HepG2 (cell line): ENCODE measurements around the gene RAB2B. TPM values are rescaled to one million over a fixed set of nuclear protein-coding genes. Genes with fewer than 3 reads are reported as not detected.

Source experiments
- CBX5 ChIP-seq: sonication (generic); formaldehyde crosslinking; IDR thresholded peaks from 2 replicates; pipeline ENCODE4 v1.4.0; 2020; ENCODE audit warnings: missing genetic modification reagents, borderline replicate concordance
- ELF4 ChIP-seq: sonication (generic); formaldehyde crosslinking; IDR thresholded peaks from 2 replicates; pipeline ENCODE4 v1.5.0; 2020; ENCODE audit warnings: missing genetic modification reagents, mild to moderate bottlenecking, moderate library complexity, borderline replicate concordance
- GATAD2A ChIP-seq: IDR thresholded peaks from 2 replicates; pipeline ENCODE4 v1.6.1; 2016
- HDAC2 ChIP-seq: sonication (generic); formaldehyde crosslinking; IDR thresholded peaks from 2 replicates; pipeline ENCODE4 v1.4.0; 2020; ENCODE audit warnings: missing genetic modification reagents
- JARID2 ChIP-seq: sonication (generic); formaldehyde crosslinking; IDR thresholded peaks from 2 replicates; pipeline ENCODE4 v1.8.1; 2023; ENCODE audit warnings: missing genetic modification reagents, inconsistent platforms; ENCODE audit not compliant: insufficient replicate concordance
- KDM2A ChIP-seq: sonication (generic); formaldehyde crosslinking; IDR thresholded peaks from 2 replicates; pipeline ENCODE4 v1.4.0; 2020; ENCODE audit warnings: low read depth, missing genetic modification reagents, borderline replicate concordance
- KDM5B ChIP-seq: sonication (generic); formaldehyde crosslinking; IDR thresholded peaks from 2 replicates; pipeline ENCODE4 v1.4.0; 2020; ENCODE audit warnings: missing genetic modification reagents, mild to moderate bottlenecking, borderline replicate concordance
- MAFG ChIP-seq: sonication (generic); formaldehyde crosslinking; IDR thresholded peaks from 2 replicates; pipeline ENCODE4 v1.5.1; 2020; ENCODE audit warnings: mild to moderate bottlenecking, missing genetic modification reagents
- MIER2 ChIP-seq: IDR thresholded peaks from 2 replicates; pipeline ENCODE4 v1.6.1; 2016; ENCODE audit warnings: missing biosample characterization, missing genetic modification reagents
- MXD4 ChIP-seq: IDR thresholded peaks from 2 replicates; pipeline ENCODE4 v1.6.1; 2016; ENCODE audit warnings: mild to moderate bottlenecking, missing biosample characterization, missing genetic modification reagents
- RARA ChIP-seq: IDR thresholded peaks from 2 replicates; pipeline ENCODE4 v1.6.1; 2016; ENCODE audit warnings: missing genetic modification reagents, missing compliant biosample characterization
- SMARCE1 ChIP-seq: fragments of 450-650 bp; IDR thresholded peaks from 2 replicates; pipeline ENCODE4 v1.6.1; 2017; ENCODE audit warnings: borderline replicate concordance
- SP4 ChIP-seq: sonication (generic); formaldehyde crosslinking; IDR thresholded peaks from 2 replicates; pipeline ENCODE4 v1.8.1; 2023; ENCODE audit warnings: mild to moderate bottlenecking, missing genetic modification reagents
- TEAD2 ChIP-seq: sonication (generic); formaldehyde crosslinking; IDR thresholded peaks from 2 replicates; pipeline ENCODE4 v1.9.0; 2021; ENCODE audit warnings: missing genetic modification reagents
- TEAD3 ChIP-seq: optimal IDR thresholded peaks from 2 replicates; pipeline ENCODE3; 2016; ENCODE audit warnings: borderline replicate concordance
- TOPORS ChIP-seq: sonication (generic); formaldehyde crosslinking; IDR thresholded peaks from 2 replicates; pipeline ENCODE4 v1.8.0; 2023; ENCODE audit warnings: mild to moderate bottlenecking, missing genetic modification reagents
- ZFP36L1 ChIP-seq: sonication (generic); formaldehyde crosslinking; IDR thresholded peaks from 2 replicates; pipeline ENCODE4 v1.8.0; 2022; ENCODE audit warnings: mild to moderate bottlenecking, missing genetic modification reagents, moderate library complexity
- ZMYM3 ChIP-seq: sonication (generic); formaldehyde crosslinking; IDR thresholded peaks from 2 replicates; pipeline ENCODE4 v1.5.1; 2020; ENCODE audit warnings: mild to moderate bottlenecking, missing genetic modification reagents
- ZNF33B ChIP-seq: sonication (generic); formaldehyde crosslinking; IDR thresholded peaks from 2 replicates; pipeline ENCODE4 v1.5.1; 2020; ENCODE audit warnings: mild to moderate bottlenecking, missing genetic modification reagents
- ZNF563 ChIP-seq: sonication (generic); formaldehyde crosslinking; IDR thresholded peaks from 2 replicates; pipeline ENCODE4 v1.8.0; 2022; ENCODE audit warnings: mild to moderate bottlenecking, moderate library complexity, missing genetic modification reagents
- ZNF850 ChIP-seq: sonication (generic); formaldehyde crosslinking; conservative IDR thresholded peaks from 2 replicates; pipeline ENCODE4 v1.9.0; 2021; ENCODE audit warnings: mild to moderate bottlenecking, missing genetic modification reagents
- ZSCAN12 ChIP-seq: sonication (generic); formaldehyde crosslinking; IDR thresholded peaks from 2 replicates; pipeline ENCODE4 v1.9.0; 2021; ENCODE audit warnings: mild to moderate bottlenecking, missing genetic modification reagents
- polyA plus RNA-seq, 8 experiments: library from polyadenylated mRNA; depleted of rRNA in 3 of 8; stranded (reverse) in 7 of 8; unstranded in 1 of 8; fragments of >200 nt; fragmentation: Illumina TruSeq in 4 of 8; extraction: Trizol in 4 of 8; gene quantifications; 2 replicates each; pipeline versions ENCODE4 v1.2.1 to v1.2.3, GENCODE V29; 2011 to 2016; ENCODE audit warnings: low read depth in 4 of 8, missing spikeins in 1 of 8, mixed read lengths in 1 of 8; ENCODE audit not compliant: insufficient read depth in 1 of 8
- total RNA-seq, 5 experiments: library from RNA; depleted of rRNA; stranded (reverse); fragments of >200 nt; fragmentation: Illumina TruSeq; extraction: Trizol; gene quantifications; 2 replicates each; pipeline ENCODE4 v1.2.3, GENCODE V29; 2016; ENCODE audit warnings: low read depth in 1 of 5
- TF ChIP-seq, protein P1 (sequence below): conservative IDR thresholded peaks from 2 replicates; pipeline ENCODE4 v1.6.1; 2018; ENCODE audit warnings: missing genetic modification reagents
- TF ChIP-seq, protein P2 (sequence below), 2 experiments: sonication (generic) in 1 of 2; formaldehyde crosslinking in 1 of 2; IDR thresholded peaks; 2 replicates each; pipeline versions ENCODE4 v1.5.1 to v1.6.1; 2011 to 2020; ENCODE audit warnings: borderline replicate concordance in 1 of 2, low read depth in 1 of 2, low read length in 1 of 2, mild to moderate bottlenecking in 1 of 2, missing genetic modification reagents in 1 of 2, moderate library complexity in 1 of 2
- TF ChIP-seq, protein P3 (sequence below): sonication (generic); formaldehyde crosslinking; IDR thresholded peaks from 2 replicates; pipeline ENCODE4 v1.4.0; 2020; ENCODE audit warnings: missing genetic modification reagents, borderline replicate concordance
- TF ChIP-seq, protein P4 (sequence below): sonication (generic); IDR thresholded peaks from 2 replicates; pipeline ENCODE4 v1.6.1; 2016; ENCODE audit warnings: low read depth, borderline replicate concordance

RAB2B gene
- total and polyA plus RNA-seq, 2 of the 13 experiments (the other 11 are each of a cell fraction or from before 2014, with no cell fraction given), result 36.0 to 60.6 TPM

DNA sequence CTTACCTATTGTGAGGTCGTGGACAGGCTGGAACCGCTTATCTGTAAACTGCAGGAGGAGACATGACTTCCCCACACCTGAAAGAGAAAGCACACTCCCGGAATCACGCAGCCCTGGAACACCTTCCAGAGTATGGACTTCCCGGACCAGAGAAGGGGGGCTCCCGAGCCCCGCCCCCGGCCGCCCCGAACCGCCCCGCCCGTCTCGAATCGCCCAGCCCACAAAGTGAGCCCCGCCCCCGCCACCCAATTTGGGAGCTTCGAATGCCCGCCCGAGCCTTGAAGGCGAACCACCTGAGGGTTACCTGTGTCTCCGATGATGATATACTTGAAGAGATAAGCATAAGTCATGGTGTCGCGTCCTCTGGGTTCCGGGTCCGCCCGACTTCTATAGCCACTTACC is 235 bp downstream of the RAB2B start (continued):
- TF ChIP-seq ZSCAN12 (CRISPR knock-in tag) (no peak), SP4 (CRISPR knock-in tag) (peak; percentile 70), CBX5 (peak; percentile 44; the same call in 1 of the 2 replicates), ZMYM3 (CRISPR knock-in tag) (no peak; the same call in 1 of the 2 replicates), GATAD2A (CRISPR knock-in tag) (no peak; the same call in 1 of the 2 replicates), ZNF850 (no peak), ELF4 (CRISPR knock-in tag) (no peak), SMARCE1 (no peak), ZFP36L1 (CRISPR knock-in tag) (no peak; the same call in 1 of the 2 replicates), KDM5B (no peak), HDAC2 (CRISPR knock-in tag) (peak; percentile 70), MAFG (CRISPR knock-in tag) (no peak), ZNF563 (CRISPR knock-in tag) (no peak), RARA (CRISPR knock-in tag) (peak; percentile 43; the same call in 1 of the 2 replicates), KDM2A (CRISPR knock-in tag) (no peak), TEAD2 (no peak), MIER2 (CRISPR knock-in tag) (peak; percentile 75; the same call in 1 of the 2 replicates), TEAD3 (CRISPR knock-in tag) (peak; percentile 48), JARID2 (CRISPR knock-in tag) (peak; percentile 40), ZNF33B (CRISPR knock-in tag) (no peak; the same call in 1 of the 2 replicates), MXD4 (CRISPR knock-in tag) (peak; percentile 7; the same call in 1 of the 2 replicates), TOPORS (CRISPR knock-in tag) (no peak)
- TF ChIP-seq, protein P1, sequence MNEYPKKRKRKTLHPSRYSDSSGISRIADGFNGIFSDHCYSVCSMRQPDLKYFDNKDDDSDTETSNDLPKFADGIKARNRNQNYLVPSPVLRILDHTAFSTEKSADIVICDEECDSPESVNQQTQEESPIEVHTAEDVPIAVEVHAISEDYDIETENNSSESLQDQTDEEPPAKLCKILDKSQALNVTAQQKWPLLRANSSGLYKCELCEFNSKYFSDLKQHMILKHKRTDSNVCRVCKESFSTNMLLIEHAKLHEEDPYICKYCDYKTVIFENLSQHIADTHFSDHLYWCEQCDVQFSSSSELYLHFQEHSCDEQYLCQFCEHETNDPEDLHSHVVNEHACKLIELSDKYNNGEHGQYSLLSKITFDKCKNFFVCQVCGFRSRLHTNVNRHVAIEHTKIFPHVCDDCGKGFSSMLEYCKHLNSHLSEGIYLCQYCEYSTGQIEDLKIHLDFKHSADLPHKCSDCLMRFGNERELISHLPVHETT (CRISPR knock-in tag), result no peak
- TF ChIP-seq, protein P2, sequence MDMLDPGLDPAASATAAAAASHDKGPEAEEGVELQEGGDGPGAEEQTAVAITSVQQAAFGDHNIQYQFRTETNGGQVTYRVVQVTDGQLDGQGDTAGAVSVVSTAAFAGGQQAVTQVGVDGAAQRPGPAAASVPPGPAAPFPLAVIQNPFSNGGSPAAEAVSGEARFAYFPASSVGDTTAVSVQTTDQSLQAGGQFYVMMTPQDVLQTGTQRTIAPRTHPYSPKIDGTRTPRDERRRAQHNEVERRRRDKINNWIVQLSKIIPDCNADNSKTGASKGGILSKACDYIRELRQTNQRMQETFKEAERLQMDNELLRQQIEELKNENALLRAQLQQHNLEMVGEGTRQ (IDR thresholded peaks at IDR 0.05; ENCODE audit: low read depth, low read length), result no peak
- TF ChIP-seq, protein P2 (CRISPR knock-in tag; IDR thresholded peaks at IDR 0.05; ENCODE audit: borderline replicate concordance), result no peak
- TF ChIP-seq, protein P3, sequence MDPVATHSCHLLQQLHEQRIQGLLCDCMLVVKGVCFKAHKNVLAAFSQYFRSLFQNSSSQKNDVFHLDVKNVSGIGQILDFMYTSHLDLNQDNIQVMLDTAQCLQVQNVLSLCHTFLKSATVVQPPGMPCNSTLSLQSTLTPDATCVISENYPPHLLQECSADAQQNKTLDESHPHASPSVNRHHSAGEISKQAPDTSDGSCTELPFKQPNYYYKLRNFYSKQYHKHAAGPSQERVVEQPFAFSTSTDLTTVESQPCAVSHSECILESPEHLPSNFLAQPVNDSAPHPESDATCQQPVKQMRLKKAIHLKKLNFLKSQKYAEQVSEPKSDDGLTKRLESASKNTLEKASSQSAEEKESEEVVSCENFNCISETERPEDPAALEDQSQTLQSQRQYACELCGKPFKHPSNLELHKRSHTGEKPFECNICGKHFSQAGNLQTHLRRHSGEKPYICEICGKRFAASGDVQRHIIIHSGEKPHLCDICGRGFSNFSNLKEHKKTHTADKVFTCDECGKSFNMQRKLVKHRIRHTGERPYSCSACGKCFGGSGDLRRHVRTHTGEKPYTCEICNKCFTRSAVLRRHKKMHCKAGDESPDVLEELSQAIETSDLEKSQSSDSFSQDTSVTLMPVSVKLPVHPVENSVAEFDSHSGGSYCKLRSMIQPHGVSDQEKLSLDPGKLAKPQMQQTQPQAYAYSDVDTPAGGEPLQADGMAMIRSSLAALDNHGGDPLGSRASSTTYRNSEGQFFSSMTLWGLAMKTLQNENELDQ, result peak; percentile 89; the same call in 1 of the 2 replicates
- TF ChIP-seq, protein P4, sequence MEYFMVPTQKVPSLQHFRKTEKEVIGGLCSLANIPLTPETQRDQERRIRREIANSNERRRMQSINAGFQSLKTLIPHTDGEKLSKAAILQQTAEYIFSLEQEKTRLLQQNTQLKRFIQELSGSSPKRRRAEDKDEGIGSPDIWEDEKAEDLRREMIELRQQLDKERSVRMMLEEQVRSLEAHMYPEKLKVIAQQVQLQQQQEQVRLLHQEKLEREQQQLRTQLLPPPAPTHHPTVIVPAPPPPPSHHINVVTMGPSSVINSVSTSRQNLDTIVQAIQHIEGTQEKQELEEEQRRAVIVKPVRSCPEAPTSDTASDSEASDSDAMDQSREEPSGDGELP, result peak; percentile 28; the same call in 1 of the 2 replicates
